Ascending aorta (tissue), 2 donors: Measurements from ENCODE around the gene CISTR. TPM values are rescaled to one million over a fixed set of nuclear protein-coding genes. Genes with fewer than 3 reads are reported as not detected.
"Not testable (repeated sequence)": the region's sequence is repeated elsewhere in the genome, so short reads cannot be mapped to it uniquely, and the experiment has no call there.

Source experiments
- DNase-seq, 2 donors: peaks; one replicate each; pipeline ENCODE4 v3.0.0-alpha.2; 2019; ENCODE audit warnings: low spot score in 2 of 2
- H3K27ac ChIP-seq, 2 donors: fragments of 200-600 bp; sonication (generic); one replicate each; pipeline ENCODE4 v1.5.1; 2016 to 2017; ENCODE audit warnings: mild to moderate bottlenecking in 1 of 2
- H3K27me3 ChIP-seq: fragments of 200-600 bp; sonication (generic); one replicate; pipeline ENCODE4 v1.5.1; 2017
- H3K36me3 ChIP-seq, 2 donors: fragments of 200-600 bp; sonication (generic); one replicate each; pipeline ENCODE4 v1.5.1; 2016
- H3K4me1 ChIP-seq, 2 donors: fragments of 200-600 bp; sonication (generic); one replicate each; pipeline ENCODE4 v1.5.1; 2016 to 2017; ENCODE audit warnings: mild to moderate bottlenecking in 1 of 2
- H3K4me3 ChIP-seq, 2 donors: fragments of 200-600 bp; sonication (generic); one replicate each; pipeline ENCODE4 v1.5.1; 2016 to 2017; ENCODE audit warnings: mild to moderate bottlenecking in 1 of 2
- H3K9me3 ChIP-seq, 2 donors: fragments of 200-600 bp; sonication (generic); one replicate each; pipeline ENCODE4 v1.5.1; 2016
- CTCF ChIP-seq, 3 experiments: fragments of 200-600 bp in 2 of 3; fragments of 450-650 bp in 1 of 3; sonication (generic) in 2 of 3; IDR thresholded peaks; one replicate each; pipeline ENCODE4 v1.5.1; 2016 to 2019; ENCODE audit warnings: antibody characterized with exemption in 3 of 3, mild to moderate bottlenecking in 1 of 3, moderate library complexity in 1 of 3
- intact Hi-C: fragments of 100-400 bp; cut with DNase I; formaldehyde crosslinking; loops from one replicate; pipeline ENCODE4 v1.15.1; 2023
- total RNA-seq: library from RNA; depleted of rRNA; stranded (reverse); fragments of >200 nt; gene quantifications from one replicate; pipeline ENCODE4 v1.1.0, GENCODE V29; 2016

CISTR gene
- total RNA-seq, 1 donor from 2014 or later: not detected

DNA sequence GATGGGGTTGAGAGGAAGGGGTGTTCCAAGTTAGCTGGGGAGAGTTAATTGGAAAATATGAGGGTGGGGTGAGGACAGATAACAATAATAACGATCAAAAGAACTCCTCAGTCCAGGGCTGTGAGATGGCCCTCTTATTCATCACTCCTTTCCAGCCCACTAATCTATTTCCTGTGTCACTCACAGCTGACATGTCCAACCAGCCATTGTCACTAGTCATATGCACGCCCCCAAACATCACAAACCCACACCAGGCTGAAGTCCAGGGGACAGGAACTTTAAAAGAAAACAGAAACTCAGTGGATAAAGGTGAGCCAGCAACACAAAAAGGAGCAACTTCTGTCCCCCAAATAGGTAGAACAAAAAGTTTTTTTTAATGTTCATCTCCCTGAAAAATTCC lies 25.4 kb downstream of the CISTR start:
- no peak for TF ChIP-seq CTCF (IDR thresholded peaks at IDR 0.05)

GRCh38 chr12:53725824-53726223 lies 26.0 kb downstream of the CISTR start:
- TF ChIP-seq CTCF (IDR thresholded peaks at IDR 0.05): no peak
- no peak for DNase-seq
- intact Hi-C loops: loop anchor here (2.0 kb wide), 1 partner anchor 555 kb away; the partner anchor contains the start of genes CBX5 and HNRNPA1
- H3K4me3 ChIP-seq: peak overlapping the region; percentile 81 to 87
- H3K27ac ChIP-seq: peak overlapping the region; percentile 10 to 85
- H3K36me3 ChIP-seq: peaks cover 37 to 42% of the 10 kb centered on the region in 2 donors
- no peaks in the 10 kb centered on the region for H3K27me3 ChIP-seq
- H3K9me3 ChIP-seq: no peaks in the 10 kb centered on the region
- H3K4me1 ChIP-seq: peaks cover 8 to 27% of the 10 kb centered on the region in 2 donors

More for the DNA sequence above, 25.4 kb downstream of the CISTR start:
- intact Hi-C loops: loop anchor here (2.0 kb wide), 1 partner anchor 554 kb away; the partner anchor contains the start of genes CBX5 and HNRNPA1
- Histone ChIP-seq H3K27ac (peak overlapping the region in 1 of 2 donors; percentile 85), H3K4me3 (peak overlapping the region; percentile 81 to 87), H3K27me3 (no peaks in the 10 kb centered on the region), H3K9me3 (no peaks in the 10 kb centered on the region), H3K36me3 (peaks cover 32 to 37% of the 10 kb centered on the region in 2 donors), H3K4me1 (peaks cover 8 to 27% of the 10 kb centered on the region in 2 donors)
- no peak for DNase-seq

DNA sequence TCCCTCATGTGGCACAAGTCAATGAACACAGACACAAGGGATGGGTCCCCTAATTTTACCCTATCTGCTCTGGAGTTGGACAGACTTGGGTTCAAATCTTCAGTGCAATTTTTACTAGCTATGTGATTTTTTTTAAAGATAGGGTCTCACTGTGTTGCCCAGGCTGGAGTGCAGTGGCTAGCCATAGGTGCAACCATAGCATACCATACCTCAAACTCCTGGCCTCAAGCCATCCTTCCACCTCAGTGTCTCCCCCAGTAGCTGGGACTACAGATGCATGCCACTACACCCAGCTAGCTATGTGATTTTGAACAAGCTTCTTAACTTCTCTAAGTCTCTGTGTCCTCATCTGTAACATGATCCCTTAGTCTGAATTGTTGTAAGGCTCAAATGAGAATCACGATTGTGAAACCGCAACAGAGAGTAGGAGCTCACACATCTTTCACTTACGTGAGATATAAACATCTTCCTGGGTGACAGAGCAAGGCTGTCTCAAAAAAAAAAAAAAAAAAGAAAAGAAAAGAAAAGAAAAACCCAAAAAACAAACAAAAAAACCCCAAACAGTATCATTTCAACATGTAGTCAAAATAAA lies 29.2 kb downstream of the CISTR start:
- peaks cover 61 to 68% of the 10 kb centered on the region in 2 donors for H3K36me3 ChIP-seq
- peaks cover 8 to 17% of the 10 kb centered on the region in 2 donors for H3K4me1 ChIP-seq
- intact Hi-C loops: no loop called here
- DNase-seq: no peak
- H3K27ac ChIP-seq: no peak overlapping the region
- no peak overlapping the region for H3K4me3 ChIP-seq
- no peak for TF ChIP-seq CTCF (IDR thresholded peaks at IDR 0.05)
- H3K27me3 ChIP-seq: no peaks in the 10 kb centered on the region
- no peaks in the 10 kb centered on the region for H3K9me3 ChIP-seq

GRCh38 chr12:53720946-53721345 lies 30.8 kb downstream of the CISTR start:
- Histone ChIP-seq H3K9me3 (no peaks in the 10 kb centered on the region), H3K36me3 (peaks cover 77 to 84% of the 10 kb centered on the region in 2 donors), H3K27me3 (no peaks in the 10 kb centered on the region), H3K4me3 (no peak overlapping the region), H3K27ac (no peak overlapping the region), H3K4me1 (peaks cover 4 to 11% of the 10 kb centered on the region in 2 donors)
- no peak for DNase-seq
- intact Hi-C loops: loop anchor here (2.0 kb wide), 1 partner anchor 18 kb away; no protein-coding TSS in a partner anchor
- no peak for TF ChIP-seq CTCF (IDR thresholded peaks at IDR 0.05)

GRCh38 chr12:53719649-53720048 lies 32.1 kb downstream of the CISTR start:
- Histone ChIP-seq H3K4me1 (no peaks in the 10 kb centered on the region), H3K36me3 (peaks cover 87 to 93% of the 10 kb centered on the region in 2 donors), H3K9me3 (no peaks in the 10 kb centered on the region), H3K27me3 (no peaks in the 10 kb centered on the region), H3K27ac (no peak overlapping the region), H3K4me3 (no peak overlapping the region)
- no peak for DNase-seq
- TF ChIP-seq CTCF (IDR thresholded peaks at IDR 0.05): no peak
- intact Hi-C loops: loop anchor here (2.0 kb wide), 1 partner anchor 19 kb away; no protein-coding TSS in a partner anchor

- DNase-seq, H3K27ac ChIP-seq, H3K9me3 ChIP-seq, H3K27me3 ChIP-seq, H3K4me3 ChIP-seq, H3K4me1 ChIP-seq, intact Hi-C loops: not testable (repeated sequence)
- H3K36me3 ChIP-seq: peaks cover 87 to 93% of the 10 kb centered on the region in 2 donors
Observed at GRCh38 chr12:53718567-53718966, 33.2 kb downstream of the CISTR start.
